RWPE1 (cell line): ENCODE results near the gene CYTH1.

Source experiments
- CTCF ChIA-PET: fragments of 350-600 bp; sonication (Branson Sonifier 250); formaldehyde crosslinking; extraction: SDS; loops from one replicate; lab custom pipeline; 2021; lab: Yijun Ruan, JAX
- POLR2A ChIA-PET: fragments of 400-600 bp; formaldehyde crosslinking; extraction: SDS; loops from one replicate; lab custom pipeline; 2020; ENCODE audit warnings: antibody characterized with exemption; ENCODE audit not compliant: low non-redundant PET; lab: Yijun Ruan, JAX
- DNase-seq: peaks from one replicate; pipeline ENCODE4 v3.0.0; 2012; ENCODE audit warnings: low spot score
- H3K27ac ChIP-seq: fragments of 450-650 bp; 2 replicates; pipeline ENCODE4 v1.5.1; 2017
- TF ChIP-seq, protein P1 (sequence below): fragments of 450-650 bp; conservative IDR thresholded peaks from 2 replicates; pipeline ENCODE4 v1.5.1; 2017; ENCODE audit warnings: low read depth, mild to moderate bottlenecking

The CYTH1 gene

DNA sequence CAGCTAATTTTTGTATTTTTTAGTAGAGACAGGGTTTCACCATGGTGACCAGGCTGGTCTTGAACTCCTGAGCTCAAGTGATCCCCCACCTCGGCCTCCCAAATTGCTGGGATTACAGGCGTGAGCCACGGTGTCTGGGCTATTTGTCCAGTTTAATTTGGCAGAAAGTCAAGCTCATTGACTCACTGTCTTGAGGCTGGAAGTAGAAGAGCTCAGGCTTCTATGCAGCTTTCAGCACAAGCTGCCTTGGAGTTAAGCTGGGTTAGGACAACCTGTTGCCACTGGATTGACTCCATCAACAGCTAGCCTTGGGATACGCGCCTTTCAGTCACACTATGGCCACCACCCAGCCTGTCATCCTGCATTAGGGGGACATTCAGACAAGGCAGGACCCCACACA lies 128.7 kb downstream of the CYTH1 start:
- no peak overlapping the region for H3K27ac ChIP-seq
- TF ChIP-seq, protein P1, sequence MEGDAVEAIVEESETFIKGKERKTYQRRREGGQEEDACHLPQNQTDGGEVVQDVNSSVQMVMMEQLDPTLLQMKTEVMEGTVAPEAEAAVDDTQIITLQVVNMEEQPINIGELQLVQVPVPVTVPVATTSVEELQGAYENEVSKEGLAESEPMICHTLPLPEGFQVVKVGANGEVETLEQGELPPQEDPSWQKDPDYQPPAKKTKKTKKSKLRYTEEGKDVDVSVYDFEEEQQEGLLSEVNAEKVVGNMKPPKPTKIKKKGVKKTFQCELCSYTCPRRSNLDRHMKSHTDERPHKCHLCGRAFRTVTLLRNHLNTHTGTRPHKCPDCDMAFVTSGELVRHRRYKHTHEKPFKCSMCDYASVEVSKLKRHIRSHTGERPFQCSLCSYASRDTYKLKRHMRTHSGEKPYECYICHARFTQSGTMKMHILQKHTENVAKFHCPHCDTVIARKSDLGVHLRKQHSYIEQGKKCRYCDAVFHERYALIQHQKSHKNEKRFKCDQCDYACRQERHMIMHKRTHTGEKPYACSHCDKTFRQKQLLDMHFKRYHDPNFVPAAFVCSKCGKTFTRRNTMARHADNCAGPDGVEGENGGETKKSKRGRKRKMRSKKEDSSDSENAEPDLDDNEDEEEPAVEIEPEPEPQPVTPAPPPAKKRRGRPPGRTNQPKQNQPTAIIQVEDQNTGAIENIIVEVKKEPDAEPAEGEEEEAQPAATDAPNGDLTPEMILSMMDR = no peak
- DNase-seq = no peak
- CTCF ChIA-PET = no interaction called here
- POLR2A ChIA-PET = interaction anchor here (0.6 kb wide), 1 partner anchor 1125 kb away, joined by 3 read pairs; no protein-coding TSS in a partner anchor

DNA sequence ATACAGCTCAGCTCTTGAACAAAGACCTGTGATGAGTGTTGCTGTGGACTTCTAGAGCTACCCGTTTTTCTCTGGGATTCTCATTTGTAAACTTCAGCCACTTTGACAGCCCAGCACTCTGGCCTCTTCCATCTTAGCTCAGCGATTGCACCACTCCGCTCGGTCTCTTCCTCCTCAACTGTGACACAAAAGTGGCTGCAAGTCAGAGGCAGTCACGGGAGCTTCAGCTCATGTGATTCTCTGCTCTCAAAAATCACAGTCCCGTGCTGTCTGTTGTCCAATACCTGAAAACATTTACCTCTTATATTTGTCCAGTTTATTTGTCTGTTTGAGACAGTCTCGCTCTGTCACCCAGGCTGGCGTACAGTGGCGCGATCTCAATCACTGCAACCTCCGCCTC lies 129.2 kb downstream of the CYTH1 start:
- ChIA-PET POLR2A (no interaction called here), CTCF (interaction anchor here (0.6 kb wide), 1 partner anchor 70 kb away, joined by 4 read pairs; no protein-coding TSS in a partner anchor)

DNA sequence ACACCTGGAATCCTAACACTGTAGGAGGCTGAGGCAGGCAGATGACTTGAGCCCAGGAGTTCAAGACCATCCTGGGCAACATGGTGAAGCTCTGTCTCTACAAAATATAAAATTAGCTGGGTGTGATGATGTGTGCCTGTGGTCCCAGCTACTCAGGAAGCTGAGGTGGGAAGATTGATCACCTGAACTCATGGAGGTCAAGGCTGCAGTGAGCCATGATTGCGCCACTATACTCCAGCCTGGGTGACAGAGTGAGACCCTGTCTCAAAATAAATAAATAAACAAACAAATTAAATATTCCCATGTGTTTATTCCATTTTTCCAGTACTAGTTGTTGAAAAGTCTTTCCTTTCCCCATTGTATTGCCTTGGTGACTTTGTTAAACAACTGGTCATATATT lies 130.0 kb downstream of the CYTH1 start:
- POLR2A ChIA-PET = no interaction called here
- H3K27ac ChIP-seq = no peak overlapping the region
- TF ChIP-seq, protein P1 = no peak

More for the DNA sequence above, 129.2 kb downstream of the CYTH1 start:
- TF ChIP-seq, protein P1 = no peak
- DNase-seq = no peak
- no peak overlapping the region for H3K27ac ChIP-seq

DNA sequence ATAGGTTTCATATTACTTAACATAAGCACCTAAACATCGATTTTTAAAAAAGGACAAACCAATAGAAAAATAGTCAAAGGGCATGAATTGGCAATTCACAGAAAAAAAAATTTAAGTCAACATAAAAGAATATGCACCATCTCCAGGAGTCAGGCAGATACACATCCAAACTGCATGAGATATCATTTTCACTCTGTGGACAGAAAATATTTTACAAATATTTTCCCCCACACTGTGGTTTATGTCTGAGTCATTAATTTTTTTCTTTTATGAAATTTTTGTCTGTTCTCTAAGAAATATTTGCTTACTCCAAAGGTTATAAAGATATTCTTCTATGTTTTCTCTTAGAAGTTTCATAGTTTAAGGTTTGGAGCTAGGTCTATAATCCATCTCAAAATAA lies 130.5 kb downstream of the CYTH1 start:
- DNase-seq = no peak
- POLR2A ChIA-PET = no interaction called here
- CTCF ChIA-PET = no interaction called here
- TF ChIP-seq, protein P1 = no peak
- no peak overlapping the region for H3K27ac ChIP-seq

More for the DNA sequence above, 130.0 kb downstream of the CYTH1 start:
- CTCF ChIA-PET = no interaction called here
- DNase-seq = no peak

GRCh38 chr17:78650093-78650715 lies 131.9 kb downstream of the CYTH1 start:
- no peak for DNase-seq
- H3K27ac ChIP-seq = no peak overlapping the region
- ChIA-PET POLR2A (no interaction called here), CTCF (no interaction called here)
- TF ChIP-seq, protein P1 = no peak

- CTCF ChIA-PET = interaction anchor here (0.6 kb wide), 1 partner anchor 40 kb away, joined by 4 read pairs; no protein-coding TSS in a partner anchor
- POLR2A ChIA-PET = interaction anchor here (0.7 kb wide), 1 partner anchor 20 kb away, joined by 3 read pairs; no protein-coding TSS in a partner anchor
- TF ChIP-seq, protein P1 = no peak
- DNase-seq = no peak
- H3K27ac ChIP-seq = no peak overlapping the region
These were observed 133.8 kb downstream of the CYTH1 start for GRCh38 chr17:78648293-78648692.
